NT2/D1 (cell line): ENCODE results near the gene MC1R.
"Not testable (repeated sequence)": the region's sequence is repeated elsewhere in the genome, so short reads cannot be mapped to it uniquely, and the experiment has no call there.

ENCODE experiments used
- DNase-seq: peaks from one replicate; pipeline ENCODE4 v3.0.0-alpha.2; 2011; ENCODE audit warnings: low read depth, low spot score
- H3K27me3 ChIP-seq: 2 replicates; pipeline ENCODE4 v1.6.0; 2011; ENCODE audit warnings: mild to moderate bottlenecking; ENCODE audit not compliant: insufficient read length, insufficient read depth
- H3K36me3 ChIP-seq: 2 replicates; pipeline ENCODE4 v1.6.1; 2011; ENCODE audit warnings: mild to moderate bottlenecking, low read length, mixed read lengths; ENCODE audit not compliant: insufficient read depth, insufficient read length
- H3K4me1 ChIP-seq: 2 replicates; pipeline ENCODE4 v1.5.1; 2011; ENCODE audit not compliant: insufficient read depth, insufficient read length
- H3K4me3 ChIP-seq: 2 replicates; pipeline ENCODE4 v1.5.1; 2011; ENCODE audit warnings: low read depth; ENCODE audit not compliant: insufficient read length
- H3K9ac ChIP-seq: 2 replicates; pipeline ENCODE4 v1.6.0; 2011; ENCODE audit warnings: low read depth; ENCODE audit not compliant: insufficient read length
- H3K9me3 ChIP-seq: 2 replicates; pipeline ENCODE4 v1.5.1; 2011; ENCODE audit warnings: mild to moderate bottlenecking, low read length; ENCODE audit not compliant: insufficient read depth
- SUZ12 ChIP-seq: IDR thresholded peaks from 2 replicates; pipeline ENCODE4 v1.6.1; 2011; ENCODE audit not compliant: insufficient read length, insufficient read depth; ENCODE audit errors: extremely low read depth
- YY1 ChIP-seq: IDR thresholded peaks from 2 replicates; pipeline ENCODE4 v1.6.1; 2011; ENCODE audit not compliant: insufficient read length, insufficient read depth
- ZNF274 ChIP-seq: IDR thresholded peaks from 2 replicates; pipeline ENCODE4 v1.6.1; 2011; ENCODE audit warnings: mild to moderate bottlenecking, low read depth, low read length

MC1R gene

GRCh38 chr16:89961920-89962319 is 43.3 kb downstream of the MC1R start:
- DNase-seq: no peak
- H3K36me3 ChIP-seq: peaks cover 76% of the 10 kb centered on the region
- TF ChIP-seq YY1 (no peak), SUZ12 (no peak), ZNF274 (no peak)

GRCh38 chr16:89962754-89963498 is 44.3 kb downstream of the MC1R start:
- H3K4me1 ChIP-seq: no peaks in the 10 kb centered on the region
- H3K36me3 ChIP-seq: peaks cover 73% of the 10 kb centered on the region
- no peak overlapping the region for H3K9ac ChIP-seq
- no peak for DNase-seq
- no peaks in the 10 kb centered on the region for H3K9me3 ChIP-seq
- TF ChIP-seq SUZ12 (no peak), YY1 (no peak), ZNF274 (no peak)
- H3K4me3 ChIP-seq: no peak overlapping the region
- H3K27me3 ChIP-seq: no peaks in the 10 kb centered on the region

More at GRCh38 chr16:89961920-89962319, 43.3 kb downstream of the MC1R start:
- Histone ChIP-seq H3K9ac (no peak overlapping the region), H3K4me3 (no peak overlapping the region), H3K4me1 (no peaks in the 10 kb centered on the region), H3K9me3 (no peaks in the 10 kb centered on the region), H3K27me3 (no peaks in the 10 kb centered on the region)

- no peak for DNase-seq
- Histone ChIP-seq H3K9me3 (no peaks in the 10 kb centered on the region), H3K27me3 (no peaks in the 10 kb centered on the region), H3K4me1 (no peaks in the 10 kb centered on the region), H3K36me3 (peaks cover 60% of the 10 kb centered on the region), H3K4me3 (no peak overlapping the region), H3K9ac (no peak overlapping the region)
- TF ChIP-seq ZNF274: no peak
- no peak for TF ChIP-seq SUZ12
- no peak for TF ChIP-seq YY1
These were observed 45.5 kb downstream of the MC1R start for GRCh38 chr16:89964201-89964600.

GRCh38 chr16:89965447-89966225 is 47.0 kb downstream of the MC1R start:
- no peak for TF ChIP-seq YY1
- no peak for TF ChIP-seq SUZ12
- TF ChIP-seq ZNF274: no peak
- Histone ChIP-seq H3K27me3 (no peaks in the 10 kb centered on the region), H3K9me3 (peaks cover 13% of the 10 kb centered on the region; the same call in 1 of the 2 replicates), H3K36me3 (peaks cover 61% of the 10 kb centered on the region), H3K4me3 (no peak overlapping the region), H3K4me1 (no peaks in the 10 kb centered on the region), H3K9ac (no peak overlapping the region)
- no peak for DNase-seq

GRCh38 chr16:89966756-89967155 is 48.1 kb downstream of the MC1R start:
- H3K27me3 ChIP-seq: no peaks in the 10 kb centered on the region
- TF ChIP-seq SUZ12 (no peak), YY1 (no peak)
- DNase-seq: no peak
- H3K4me1 ChIP-seq: no peaks in the 10 kb centered on the region
- no peak overlapping the region for H3K4me3 ChIP-seq
- peaks cover 56% of the 10 kb centered on the region for H3K36me3 ChIP-seq
- peaks cover 24% of the 10 kb centered on the region; the same call in 1 of the 2 replicates for H3K9me3 ChIP-seq
- H3K9ac ChIP-seq: no peak overlapping the region

- H3K4me1 ChIP-seq, DNase-seq, H3K9ac ChIP-seq, H3K27me3 ChIP-seq, H3K4me3 ChIP-seq: not testable (repeated sequence)
- Histone ChIP-seq H3K36me3 (peaks cover 52% of the 10 kb centered on the region), H3K9me3 (peaks cover 27% of the 10 kb centered on the region; the same call in 1 of the 2 replicates)
These were observed 48.8 kb downstream of the MC1R start for GRCh38 chr16:89967436-89967835.

GRCh38 chr16:89968074-89968473 is 49.4 kb downstream of the MC1R start:
- H3K4me3 ChIP-seq, H3K4me1 ChIP-seq, H3K9ac ChIP-seq, DNase-seq, H3K27me3 ChIP-seq: not testable (repeated sequence)
- Histone ChIP-seq H3K9me3 (peaks cover 27% of the 10 kb centered on the region; the same call in 1 of the 2 replicates), H3K36me3 (peaks cover 48% of the 10 kb centered on the region)
